Measurements from ENCODE around the gene SLC35A2.

DNA sequence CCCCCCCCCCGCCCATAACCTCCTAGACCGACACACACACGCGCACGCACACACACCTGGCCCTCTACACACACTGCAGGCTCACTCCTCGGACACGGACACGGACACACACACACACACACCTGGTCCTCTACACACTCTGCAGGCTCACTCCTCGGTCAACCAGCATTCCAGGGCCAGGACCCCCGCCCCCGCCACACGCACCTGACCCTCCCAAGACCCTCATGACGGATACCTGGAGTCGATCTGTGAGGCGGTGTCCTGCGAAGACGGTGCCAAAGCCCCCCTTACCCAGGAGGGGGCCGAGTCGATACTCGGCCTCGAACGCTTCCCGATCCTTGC lies 6.8 kb upstream of the SLC35A2 start:
- TF ChIP-seq NFYB (CRISPR knock-in tag; conservative IDR thresholded peaks at IDR 0.05; ENCODE audit: low read depth) (no peak), CTCF (IDR thresholded peaks at IDR 0.05) (no peak), TP53 (CRISPR knock-in tag; IDR thresholded peaks at IDR 0.05) (no peak), ZNF396 (CRISPR knock-in tag; IDR thresholded peaks at IDR 0.05; ENCODE audit: borderline replicate concordance) (no peak), E2F5 (CRISPR knock-in tag; IDR thresholded peaks at IDR 0.05) (no peak), JUN (CRISPR knock-in tag; IDR thresholded peaks at IDR 0.05) (no peak), CBFB (CRISPR knock-in tag; IDR thresholded peaks at IDR 0.05; ENCODE audit: low read depth) (no peak), ZSCAN18 (CRISPR knock-in tag; IDR thresholded peaks at IDR 0.05) (no peak), USF1 (CRISPR knock-in tag; IDR thresholded peaks at IDR 0.05) (no peak)
- TF ChIP-seq, protein P1, sequence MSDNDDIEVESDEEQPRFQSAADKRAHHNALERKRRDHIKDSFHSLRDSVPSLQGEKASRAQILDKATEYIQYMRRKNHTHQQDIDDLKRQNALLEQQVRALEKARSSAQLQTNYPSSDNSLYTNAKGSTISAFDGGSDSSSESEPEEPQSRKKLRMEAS (CRISPR knock-in tag; IDR thresholded peaks at IDR 0.05), result no peak
- TF ChIP-seq, protein P2, sequence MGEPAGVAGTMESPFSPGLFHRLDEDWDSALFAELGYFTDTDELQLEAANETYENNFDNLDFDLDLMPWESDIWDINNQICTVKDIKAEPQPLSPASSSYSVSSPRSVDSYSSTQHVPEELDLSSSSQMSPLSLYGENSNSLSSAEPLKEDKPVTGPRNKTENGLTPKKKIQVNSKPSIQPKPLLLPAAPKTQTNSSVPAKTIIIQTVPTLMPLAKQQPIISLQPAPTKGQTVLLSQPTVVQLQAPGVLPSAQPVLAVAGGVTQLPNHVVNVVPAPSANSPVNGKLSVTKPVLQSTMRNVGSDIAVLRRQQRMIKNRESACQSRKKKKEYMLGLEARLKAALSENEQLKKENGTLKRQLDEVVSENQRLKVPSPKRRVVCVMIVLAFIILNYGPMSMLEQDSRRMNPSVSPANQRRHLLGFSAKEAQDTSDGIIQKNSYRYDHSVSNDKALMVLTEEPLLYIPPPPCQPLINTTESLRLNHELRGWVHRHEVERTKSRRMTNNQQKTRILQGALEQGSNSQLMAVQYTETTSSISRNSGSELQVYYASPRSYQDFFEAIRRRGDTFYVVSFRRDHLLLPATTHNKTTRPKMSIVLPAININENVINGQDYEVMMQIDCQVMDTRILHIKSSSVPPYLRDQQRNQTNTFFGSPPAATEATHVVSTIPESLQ (CRISPR knock-in tag; IDR thresholded peaks at IDR 0.05), result no peak
